ENCODE measurements around the gene METAP2.

- no peak for TF ChIP-seq POLR2AphosphoS5 (IDR thresholded peaks at IDR 0.05; ENCODE audit: low read depth, low read length)
- TF ChIP-seq TAF1 (IDR thresholded peaks at IDR 0.05; ENCODE audit: low read depth, low read length), result no peak
- no peak for TF ChIP-seq POLR2A (IDR thresholded peaks at IDR 0.05; ENCODE audit: low read depth, low read length)
These were observed 33.6 kb upstream of the METAP2 start for GRCh38 chr12:95440401-95440800.

All from GM12891 (cell line).